ENCODE measurements around the gene PTGR2. TPM values are rescaled to one million over a fixed set of nuclear protein-coding genes. Genes with fewer than 3 reads are reported as not detected.

The PTGR2 gene
- total and polyA plus RNA-seq, 2 of the 8 experiments (the other 6 are each of a cell fraction or from before 2014, with no cell fraction given), result 6.0 to 17.5 TPM

DNA sequence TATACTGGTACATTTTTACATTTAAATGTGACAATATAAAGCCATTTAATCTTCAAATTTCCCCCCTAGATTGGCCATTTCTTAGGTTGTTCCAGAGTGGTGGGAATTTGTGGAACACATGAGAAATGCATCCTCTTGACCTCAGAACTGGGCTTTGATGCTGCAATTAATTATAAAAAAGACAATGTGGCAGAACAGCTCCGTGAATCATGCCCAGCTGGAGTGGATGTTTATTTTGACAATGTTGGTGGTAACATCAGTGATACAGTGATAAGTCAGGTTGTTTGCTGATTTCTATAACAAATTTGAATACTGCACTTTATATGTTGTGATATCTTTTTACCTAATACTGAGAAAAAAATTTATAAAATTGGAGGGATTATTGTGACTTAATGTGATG lies 27.4 kb downstream of the PTGR2 start:
- H3K4ac ChIP-seq (replicated peaks; ENCODE audit: insufficient read length, low read depth, low read length), result no peak overlapping the region

More for the DNA sequence above, 27.4 kb downstream of the PTGR2 start:
- no peak for DNase-seq (ENCODE audit: low read depth in 1 of 2, low spot score in 2 of 2)
- TF ChIP-seq, protein P1, sequence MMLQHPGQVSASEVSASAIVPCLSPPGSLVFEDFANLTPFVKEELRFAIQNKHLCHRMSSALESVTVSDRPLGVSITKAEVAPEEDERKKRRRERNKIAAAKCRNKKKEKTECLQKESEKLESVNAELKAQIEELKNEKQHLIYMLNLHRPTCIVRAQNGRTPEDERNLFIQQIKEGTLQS (IDR thresholded peaks at IDR 0.05; ENCODE audit: insufficient read depth, low read depth, low read length), result no peak
- no peak for TF ChIP-seq EP300 (IDR thresholded peaks at IDR 0.05; ENCODE audit: borderline replicate concordance in 1 of 2, low read depth in 2 of 2, low read length in 2 of 2)
- TF ChIP-seq POU5F1 (IDR thresholded peaks at IDR 0.05; ENCODE audit: low read depth, low read length), result no peak
- TF ChIP-seq RBBP5 (IDR thresholded peaks at IDR 0.05; ENCODE audit: borderline replicate concordance, low read depth, low read length), result no peak
- no peak for TF ChIP-seq CBX5 (IDR thresholded peaks at IDR 0.05; ENCODE audit: low read depth, low read length)
- TF ChIP-seq TBP (IDR thresholded peaks at IDR 0.05; ENCODE audit: low read depth, low read length), result no peak
- TF ChIP-seq SIRT6 (IDR thresholded peaks at IDR 0.05; ENCODE audit: low read length), result no peak
- TF ChIP-seq, protein P2, sequence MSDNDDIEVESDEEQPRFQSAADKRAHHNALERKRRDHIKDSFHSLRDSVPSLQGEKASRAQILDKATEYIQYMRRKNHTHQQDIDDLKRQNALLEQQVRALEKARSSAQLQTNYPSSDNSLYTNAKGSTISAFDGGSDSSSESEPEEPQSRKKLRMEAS (IDR thresholded peaks at IDR 0.05), result no peak
- TF ChIP-seq CHD1 (IDR thresholded peaks at IDR 0.05; ENCODE audit: low read depth, low read length), result no peak
- no peak for TF ChIP-seq TAF1 (IDR thresholded peaks at IDR 0.05; ENCODE audit: low read depth, low read length)
- TF ChIP-seq BRCA1 (IDR thresholded peaks at IDR 0.05; ENCODE audit: low read depth, low read length), result no peak
- TF ChIP-seq CEBPB (IDR thresholded peaks at IDR 0.05; ENCODE audit: low read depth, low read length), result no peak
- Histone ChIP-seq H2BK12ac (ENCODE audit: low read depth, low read length) (no peak overlapping the region), H3K4me3 (ENCODE audit: extremely low read depth in 1 of 4, insufficient read depth in 2 of 4, low read depth in 3 of 4, low read length in 4 of 4) (no peak overlapping the region), H3K27me3 (replicated peaks in 1 of 4; ENCODE audit: control insufficient read depth in 3 of 4, extremely low read depth in 1 of 4, insufficient read depth in 3 of 4, low read length in 3 of 4) (no peaks in the 10 kb centered on the region), H3K4me2 (ENCODE audit: insufficient read depth in 1 of 2, low read depth in 2 of 2, low read length in 2 of 2) (no peak overlapping the region), H3K36me3 (ENCODE audit: control insufficient read depth in 2 of 4, insufficient read depth in 4 of 4, low read length in 3 of 4) (peaks cover 0 to 4% (median 0%) of the 10 kb centered on the region in 4 experiments; a peak in 2 of 8 replicates), H2AK5ac (ENCODE audit: low read depth, low read length) (no peak overlapping the region), H4K91ac (replicated peaks; ENCODE audit: insufficient read length, low read length) (no peak overlapping the region), H4K20me1 (replicated peaks in 1 of 2; ENCODE audit: control insufficient read depth in 1 of 2, insufficient read depth in 2 of 2, low read length in 2 of 2) (no peaks in the 10 kb centered on the region), H3K23me2 (ENCODE audit: low read depth, low read length) (no peaks in the 10 kb centered on the region), H3K23ac (ENCODE audit: insufficient read length) (no peak overlapping the region), H3K4me1 (replicated peaks in 1 of 4; ENCODE audit: control insufficient read depth in 3 of 4, insufficient read depth in 4 of 4, low read length in 3 of 4) (no peaks in the 10 kb centered on the region), H3K9me3 (ENCODE audit: insufficient read depth in 2 of 2, low read depth in 1 of 2, low read length in 1 of 2) (no peaks in the 10 kb centered on the region), H3K27ac (ENCODE audit: low read depth, low read length) (no peak overlapping the region), H2BK120ac (replicated peaks; ENCODE audit: low read depth, low read length) (no peak overlapping the region), H2BK20ac (ENCODE audit: low read length) (no peak overlapping the region), H4K8ac (ENCODE audit: extremely low read depth, insufficient read depth, low read length) (no peak overlapping the region), H3K9ac (replicated peaks in 1 of 4; ENCODE audit: extremely low read depth in 1 of 4, low read depth in 3 of 4, low read length in 3 of 4) (no peak overlapping the region), H3K56ac (replicated peaks; ENCODE audit: insufficient read length, low read depth, low read length) (no peak overlapping the region), H4K5ac (ENCODE audit: insufficient read length, low read depth, low read length) (no peak overlapping the region), H2BK5ac (ENCODE audit: low read depth, low read length) (no peak overlapping the region), H3K79me1 (ENCODE audit: low read depth, low read length) (no peaks in the 10 kb centered on the region), H3K18ac (ENCODE audit: extremely low read depth, low read length) (no peak overlapping the region), H3K14ac (ENCODE audit: insufficient read length) (no peak overlapping the region), H3K79me2 (ENCODE audit: control insufficient read depth in 1 of 2, insufficient read depth in 2 of 2, low read length in 2 of 2) (no peaks in the 10 kb centered on the region), H2BK15ac (ENCODE audit: low read length) (no peak overlapping the region), H2AFZ (ENCODE audit: low read length) (no peak overlapping the region)
- no peak for FAIRE-seq
- ChIA-PET CTCF (ENCODE audit: partially characterized antibody) (no interaction called here), POLR2A (ENCODE audit: partially characterized antibody) (no interaction called here)
- WGBS, 2 experiments (ENCODE audit: extremely low coverage in 1 of 2, insufficient coverage in 1 of 2, insufficient read length in 1 of 2, insufficient replicate concordance in 2 of 2, low coverage in 1 of 2, low lambda C conversion rate in 2 of 2, missing lambda C conversion rate in 1 of 2), result 81% methylated on average over 1 of the region's 1 CpG; no CpG with 5 or more reads in 1 of the 2 experiments
